ENCODE data around the gene RPA1.

DNA sequence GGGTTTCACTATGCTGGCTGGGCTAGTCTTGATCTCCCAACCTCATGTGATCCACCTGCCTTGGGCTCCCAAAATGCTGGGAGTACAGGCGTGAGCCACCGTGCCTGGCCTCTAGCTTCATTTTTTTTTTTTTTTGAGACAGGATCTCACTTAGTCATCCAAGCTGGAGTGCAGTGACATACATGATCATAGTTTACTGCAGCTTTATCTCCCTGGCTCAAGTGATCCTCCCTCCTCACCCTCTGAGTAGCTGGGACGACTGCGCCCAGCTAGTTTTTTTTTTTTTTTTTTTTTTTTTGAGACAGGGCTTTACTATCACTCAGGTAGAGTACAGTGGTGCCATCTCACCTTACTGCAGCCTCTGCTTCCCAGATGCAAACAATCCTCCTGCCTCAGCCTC is 9.7 kb downstream of the RPA1 start:
- TF ChIP-seq POLR2AphosphoS5 (IDR thresholded peaks at IDR 0.05) = no peak
- no peak for TF ChIP-seq CTCF (IDR thresholded peaks at IDR 0.05)
- no peak for TF ChIP-seq POLR2A (IDR thresholded peaks at IDR 0.05)
